ENCODE results near the gene CSNK1D. TPM values are rescaled to one million over a fixed set of nuclear protein-coding genes. Genes with fewer than 3 reads are reported as not detected.

CSNK1D gene
- total RNA-seq, 1 donor from 2014 or later, result 41.5 TPM

- H3K9me3 ChIP-seq (ENCODE audit: low read depth), result no peaks in the 10 kb centered on the region
- no peaks in the 10 kb centered on the region for H3K36me3 ChIP-seq
- DNase-seq (ENCODE audit: low spot score), result peak; percentile 40
- Mint-ChIP-seq H3K4me1 (peaks cover 5% of the 10 kb centered on the region), H3K27ac (no peak overlapping the region), H3K36me3 (no peaks in the 10 kb centered on the region), H3K9me3 (peaks cover 6% of the 10 kb centered on the region), H3K27me3 (ENCODE audit: insufficient read depth, low read depth) (peaks cover 24% of the 10 kb centered on the region), H3K4me3 (no peak overlapping the region)
- TF ChIP-seq EZH2phosphoT487 (IDR thresholded peaks at IDR 0.05) (no peak), EZH2 (IDR thresholded peaks at IDR 0.05) (no peak)
- TF ChIP-seq, protein P1, sequence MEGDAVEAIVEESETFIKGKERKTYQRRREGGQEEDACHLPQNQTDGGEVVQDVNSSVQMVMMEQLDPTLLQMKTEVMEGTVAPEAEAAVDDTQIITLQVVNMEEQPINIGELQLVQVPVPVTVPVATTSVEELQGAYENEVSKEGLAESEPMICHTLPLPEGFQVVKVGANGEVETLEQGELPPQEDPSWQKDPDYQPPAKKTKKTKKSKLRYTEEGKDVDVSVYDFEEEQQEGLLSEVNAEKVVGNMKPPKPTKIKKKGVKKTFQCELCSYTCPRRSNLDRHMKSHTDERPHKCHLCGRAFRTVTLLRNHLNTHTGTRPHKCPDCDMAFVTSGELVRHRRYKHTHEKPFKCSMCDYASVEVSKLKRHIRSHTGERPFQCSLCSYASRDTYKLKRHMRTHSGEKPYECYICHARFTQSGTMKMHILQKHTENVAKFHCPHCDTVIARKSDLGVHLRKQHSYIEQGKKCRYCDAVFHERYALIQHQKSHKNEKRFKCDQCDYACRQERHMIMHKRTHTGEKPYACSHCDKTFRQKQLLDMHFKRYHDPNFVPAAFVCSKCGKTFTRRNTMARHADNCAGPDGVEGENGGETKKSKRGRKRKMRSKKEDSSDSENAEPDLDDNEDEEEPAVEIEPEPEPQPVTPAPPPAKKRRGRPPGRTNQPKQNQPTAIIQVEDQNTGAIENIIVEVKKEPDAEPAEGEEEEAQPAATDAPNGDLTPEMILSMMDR (IDR thresholded peaks at IDR 0.05), result no peak
- H2AFZ ChIP-seq (replicated peaks), result no peak overlapping the region
- peaks cover 75% of the 10 kb centered on the region for H3K27me3 ChIP-seq
- H3K4me3 ChIP-seq, result no peak overlapping the region
- no peaks in the 10 kb centered on the region for H3K79me2 ChIP-seq (ENCODE audit: low read depth)
- no peak overlapping the region for H3K27ac ChIP-seq
- no peak overlapping the region for H3K4me2 ChIP-seq
- peaks cover 12% of the 10 kb centered on the region for H3K4me1 ChIP-seq
- peaks cover 24% of the 10 kb centered on the region for H3F3A ChIP-seq (ENCODE audit: low read depth)
- H3K9ac ChIP-seq, result no peak overlapping the region
- H4K20me1 ChIP-seq (ENCODE audit: low read depth), result peaks cover 16% of the 10 kb centered on the region
These were observed 48.0 kb downstream of the CSNK1D start for GRCh38 chr17:82225368-82226029.

GRCh38 chr17:82224666-82225065, 48.8 kb downstream of the CSNK1D start:
- H3K4me1 ChIP-seq, result peaks cover 7% of the 10 kb centered on the region
- DNase-seq (ENCODE audit: low spot score), result no peak
- H3K79me2 ChIP-seq (ENCODE audit: low read depth), result no peaks in the 10 kb centered on the region
- H3F3A ChIP-seq (ENCODE audit: low read depth), result peaks cover 15% of the 10 kb centered on the region
- Mint-ChIP-seq H3K27ac (peak overlapping the region; percentile 79), H3K4me1 (no peaks in the 10 kb centered on the region), H3K9me3 (peaks cover 7% of the 10 kb centered on the region), H3K36me3 (no peaks in the 10 kb centered on the region), H3K4me3 (peak overlapping the region; percentile 48), H3K27me3 (ENCODE audit: insufficient read depth, low read depth) (peaks cover 19% of the 10 kb centered on the region)
- peaks cover 8% of the 10 kb centered on the region for H4K20me1 ChIP-seq (ENCODE audit: low read depth)
- no peak overlapping the region for H2AFZ ChIP-seq (replicated peaks)
- H3K9ac ChIP-seq, result no peak overlapping the region
- H3K27me3 ChIP-seq, result peaks cover 67% of the 10 kb centered on the region
- no peak overlapping the region for H3K27ac ChIP-seq
- no peaks in the 10 kb centered on the region for H3K9me3 ChIP-seq (ENCODE audit: low read depth)
- H3K4me2 ChIP-seq, result no peak overlapping the region
- no peak overlapping the region for H3K4me3 ChIP-seq
- no peaks in the 10 kb centered on the region for H3K36me3 ChIP-seq
- TF ChIP-seq, protein P1 (IDR thresholded peaks at IDR 0.05), result no peak
- TF ChIP-seq EZH2phosphoT487 (IDR thresholded peaks at IDR 0.05) (no peak), EZH2 (IDR thresholded peaks at IDR 0.05) (no peak)

GRCh38 chr17:82223517-82223916, 50.0 kb downstream of the CSNK1D start:
- H3K9me3 Mint-ChIP-seq, result peaks cover 7% of the 10 kb centered on the region
- H3F3A ChIP-seq (ENCODE audit: low read depth), result peaks cover 8% of the 10 kb centered on the region

More at GRCh38 chr17:82223517-82223916, 50.0 kb downstream of the CSNK1D start:
- Histone ChIP-seq H3K36me3 (no peaks in the 10 kb centered on the region), H3K4me3 (no peak overlapping the region), H3K9ac (no peak overlapping the region), H3K79me2 (ENCODE audit: low read depth) (no peaks in the 10 kb centered on the region), H3K4me1 (peaks cover 5% of the 10 kb centered on the region), H3K27ac (no peak overlapping the region), H3K9me3 (ENCODE audit: low read depth) (no peaks in the 10 kb centered on the region), H2AFZ (replicated peaks) (no peak overlapping the region), H3K4me2 (no peak overlapping the region), H4K20me1 (ENCODE audit: low read depth) (peaks cover 4% of the 10 kb centered on the region), H3K27me3 (peaks cover 55% of the 10 kb centered on the region)
- TF ChIP-seq, protein P1 (IDR thresholded peaks at IDR 0.05), result no peak
- no peak for TF ChIP-seq EZH2 (IDR thresholded peaks at IDR 0.05)
- TF ChIP-seq EZH2phosphoT487 (IDR thresholded peaks at IDR 0.05), result no peak
- Mint-ChIP-seq H3K27ac (no peak overlapping the region), H3K36me3 (no peaks in the 10 kb centered on the region), H3K27me3 (ENCODE audit: insufficient read depth, low read depth) (peaks cover 21% of the 10 kb centered on the region), H3K4me1 (no peaks in the 10 kb centered on the region), H3K4me3 (peak overlapping the region; percentile 41)
- DNase-seq (ENCODE audit: low spot score), result no peak
